HUES6 (cell line): Measurements from ENCODE around the gene RNF166.

Experiments
- H3K27ac ChIP-seq: 2 replicates; pipeline ENCODE4 v1.7.0; 2013; ENCODE audit warnings: low read depth, mild to moderate bottlenecking, low read length, inconsistent platforms
- H3K27me3 ChIP-seq: 2 replicates; pipeline ENCODE4 v1.6.1; 2013; ENCODE audit warnings: low read length; ENCODE audit not compliant: control insufficient read depth, insufficient read depth
- H3K36me3 ChIP-seq: 2 replicates; pipeline ENCODE4 v1.6.1; 2013; ENCODE audit warnings: low read length; ENCODE audit not compliant: control insufficient read depth, insufficient read depth
- H3K4me1 ChIP-seq: 2 replicates; pipeline ENCODE4 v1.6.1; 2013; ENCODE audit warnings: low read length; ENCODE audit not compliant: control insufficient read depth, insufficient read depth
- H3K4me3 ChIP-seq: 2 replicates; pipeline ENCODE4 v1.5.1; 2013; ENCODE audit warnings: low read depth, low read length
- H3K9ac ChIP-seq: one replicate; pipeline ENCODE4 v1.6.1; 2013; ENCODE audit warnings: mild to moderate bottlenecking, low read length
- H3K9me3 ChIP-seq: 2 replicates; pipeline ENCODE4 v1.6.1; 2013; ENCODE audit warnings: low read depth, low read length; ENCODE audit not compliant: control insufficient read depth, insufficient read depth

The RNF166 gene

GRCh38 chr16:88649195-88649923 lies 56.8 kb downstream of the RNF166 start:
- Histone ChIP-seq H3K9ac (no peak overlapping the region), H3K9me3 (no peaks in the 10 kb centered on the region), H3K27ac (no peak overlapping the region), H3K4me1 (peaks cover 15% of the 10 kb centered on the region), H3K27me3 (no peaks in the 10 kb centered on the region), H3K36me3 (peaks cover 17% of the 10 kb centered on the region), H3K4me3 (peak overlapping the region; percentile 93)

GRCh38 chr16:88647178-88648070 lies 58.8 kb downstream of the RNF166 start:
- no peak overlapping the region for H3K4me3 ChIP-seq
- no peak overlapping the region for H3K27ac ChIP-seq
- H3K4me1 ChIP-seq = peaks cover 15% of the 10 kb centered on the region
- no peaks in the 10 kb centered on the region for H3K9me3 ChIP-seq
- H3K36me3 ChIP-seq = peaks cover 7% of the 10 kb centered on the region; the same call in 1 of the 2 replicates
- no peaks in the 10 kb centered on the region for H3K27me3 ChIP-seq
- H3K9ac ChIP-seq = no peak overlapping the region
